WTC11 (cell line): ENCODE results near the gene CDHR5.
A peak's percentile ranks its signal among the peaks of the same experiment; 100 is the strongest.

Experiments
- FOXJ3 ChIP-seq: sonication (generic); formaldehyde crosslinking; IDR thresholded peaks from 2 replicates; pipeline ENCODE4 v1.9.0; 2021; ENCODE audit warnings: missing genetic modification reagents, mild to moderate bottlenecking, borderline replicate concordance
- GABPB1 ChIP-seq: sonication (generic); formaldehyde crosslinking; IDR thresholded peaks from 2 replicates; pipeline ENCODE4 v1.8.1; 2023; ENCODE audit warnings: mild to moderate bottlenecking, missing genetic modification reagents
- JUN ChIP-seq: sonication (generic); formaldehyde crosslinking; IDR thresholded peaks from 2 replicates; pipeline ENCODE4 v1.8.0; 2023; ENCODE audit warnings: mild to moderate bottlenecking, missing genetic modification reagents
- NR3C1 ChIP-seq: sonication (generic); formaldehyde crosslinking; conservative IDR thresholded peaks from 2 replicates; pipeline ENCODE4 v1.8.1; 2023; ENCODE audit warnings: low read depth, mild to moderate bottlenecking, missing genetic modification reagents
- SP1 ChIP-seq: sonication (generic); formaldehyde crosslinking; conservative IDR thresholded peaks from 2 replicates; pipeline ENCODE4 v1.8.1; 2022; ENCODE audit warnings: missing genetic modification reagents
- ZNF138 ChIP-seq: sonication (generic); formaldehyde crosslinking; conservative IDR thresholded peaks from 2 replicates; pipeline ENCODE4 v1.8.1; 2022; ENCODE audit warnings: mild to moderate bottlenecking, moderate library complexity, missing genetic modification reagents
- TF ChIP-seq, protein P1 (sequence below): sonication (generic); formaldehyde crosslinking; IDR thresholded peaks from 2 replicates; pipeline ENCODE4 v1.8.1; 2022; ENCODE audit warnings: mild to moderate bottlenecking, missing genetic modification reagents, moderate library complexity, borderline replicate concordance
- TF ChIP-seq, protein P2 (sequence below): sonication (generic); formaldehyde crosslinking; conservative IDR thresholded peaks from 2 replicates; pipeline ENCODE4 v1.8.1; 2022; ENCODE audit warnings: mild to moderate bottlenecking, missing genetic modification reagents
- TF ChIP-seq, protein P3 (sequence below): fragments of 200-600 bp; IDR thresholded peaks from 2 replicates; pipeline ENCODE4 v1.8.0; 2022; ENCODE audit warnings: antibody characterized with exemption
- TF ChIP-seq, protein P4 (sequence below): sonication (generic); formaldehyde crosslinking; IDR thresholded peaks from 2 replicates; pipeline ENCODE4 v1.8.0; 2023; ENCODE audit warnings: mild to moderate bottlenecking, missing genetic modification reagents

DNA sequence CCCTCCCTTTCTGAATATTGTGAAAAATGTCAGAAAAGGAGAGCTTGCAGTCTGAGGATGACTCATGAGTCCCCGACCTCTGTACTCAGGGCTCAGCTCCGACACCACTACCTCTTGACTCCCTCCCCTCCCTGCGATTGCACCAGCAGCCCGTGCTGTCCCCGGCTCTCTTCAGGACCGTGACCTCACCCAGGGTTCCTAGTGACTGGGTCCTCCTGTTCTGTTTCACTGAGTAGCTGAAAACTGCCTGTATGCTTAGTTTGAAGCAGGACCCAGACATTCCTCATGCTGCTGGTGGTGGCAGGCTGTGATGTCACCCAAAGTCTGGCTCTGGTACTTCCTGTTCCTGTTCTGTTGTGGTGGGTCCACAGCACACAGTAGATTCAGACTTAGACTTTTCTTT lies 36.8 kb downstream of the CDHR5 start:
- TF ChIP-seq SP1 (no peak), ZNF138 (CRISPR knock-in tag) (no peak), FOXJ3 (CRISPR knock-in tag) (no peak), GABPB1 (CRISPR knock-in tag) (peak; percentile 97), JUN (CRISPR knock-in tag) (no peak), NR3C1 (no peak)
- TF ChIP-seq, protein P1, sequence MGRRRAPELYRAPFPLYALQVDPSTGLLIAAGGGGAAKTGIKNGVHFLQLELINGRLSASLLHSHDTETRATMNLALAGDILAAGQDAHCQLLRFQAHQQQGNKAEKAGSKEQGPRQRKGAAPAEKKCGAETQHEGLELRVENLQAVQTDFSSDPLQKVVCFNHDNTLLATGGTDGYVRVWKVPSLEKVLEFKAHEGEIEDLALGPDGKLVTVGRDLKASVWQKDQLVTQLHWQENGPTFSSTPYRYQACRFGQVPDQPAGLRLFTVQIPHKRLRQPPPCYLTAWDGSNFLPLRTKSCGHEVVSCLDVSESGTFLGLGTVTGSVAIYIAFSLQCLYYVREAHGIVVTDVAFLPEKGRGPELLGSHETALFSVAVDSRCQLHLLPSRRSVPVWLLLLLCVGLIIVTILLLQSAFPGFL (CRISPR knock-in tag), result no peak
- TF ChIP-seq, protein P2, sequence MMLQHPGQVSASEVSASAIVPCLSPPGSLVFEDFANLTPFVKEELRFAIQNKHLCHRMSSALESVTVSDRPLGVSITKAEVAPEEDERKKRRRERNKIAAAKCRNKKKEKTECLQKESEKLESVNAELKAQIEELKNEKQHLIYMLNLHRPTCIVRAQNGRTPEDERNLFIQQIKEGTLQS (CRISPR knock-in tag), result no peak
- TF ChIP-seq, protein P3, sequence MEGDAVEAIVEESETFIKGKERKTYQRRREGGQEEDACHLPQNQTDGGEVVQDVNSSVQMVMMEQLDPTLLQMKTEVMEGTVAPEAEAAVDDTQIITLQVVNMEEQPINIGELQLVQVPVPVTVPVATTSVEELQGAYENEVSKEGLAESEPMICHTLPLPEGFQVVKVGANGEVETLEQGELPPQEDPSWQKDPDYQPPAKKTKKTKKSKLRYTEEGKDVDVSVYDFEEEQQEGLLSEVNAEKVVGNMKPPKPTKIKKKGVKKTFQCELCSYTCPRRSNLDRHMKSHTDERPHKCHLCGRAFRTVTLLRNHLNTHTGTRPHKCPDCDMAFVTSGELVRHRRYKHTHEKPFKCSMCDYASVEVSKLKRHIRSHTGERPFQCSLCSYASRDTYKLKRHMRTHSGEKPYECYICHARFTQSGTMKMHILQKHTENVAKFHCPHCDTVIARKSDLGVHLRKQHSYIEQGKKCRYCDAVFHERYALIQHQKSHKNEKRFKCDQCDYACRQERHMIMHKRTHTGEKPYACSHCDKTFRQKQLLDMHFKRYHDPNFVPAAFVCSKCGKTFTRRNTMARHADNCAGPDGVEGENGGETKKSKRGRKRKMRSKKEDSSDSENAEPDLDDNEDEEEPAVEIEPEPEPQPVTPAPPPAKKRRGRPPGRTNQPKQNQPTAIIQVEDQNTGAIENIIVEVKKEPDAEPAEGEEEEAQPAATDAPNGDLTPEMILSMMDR, result no peak
- TF ChIP-seq, protein P4, sequence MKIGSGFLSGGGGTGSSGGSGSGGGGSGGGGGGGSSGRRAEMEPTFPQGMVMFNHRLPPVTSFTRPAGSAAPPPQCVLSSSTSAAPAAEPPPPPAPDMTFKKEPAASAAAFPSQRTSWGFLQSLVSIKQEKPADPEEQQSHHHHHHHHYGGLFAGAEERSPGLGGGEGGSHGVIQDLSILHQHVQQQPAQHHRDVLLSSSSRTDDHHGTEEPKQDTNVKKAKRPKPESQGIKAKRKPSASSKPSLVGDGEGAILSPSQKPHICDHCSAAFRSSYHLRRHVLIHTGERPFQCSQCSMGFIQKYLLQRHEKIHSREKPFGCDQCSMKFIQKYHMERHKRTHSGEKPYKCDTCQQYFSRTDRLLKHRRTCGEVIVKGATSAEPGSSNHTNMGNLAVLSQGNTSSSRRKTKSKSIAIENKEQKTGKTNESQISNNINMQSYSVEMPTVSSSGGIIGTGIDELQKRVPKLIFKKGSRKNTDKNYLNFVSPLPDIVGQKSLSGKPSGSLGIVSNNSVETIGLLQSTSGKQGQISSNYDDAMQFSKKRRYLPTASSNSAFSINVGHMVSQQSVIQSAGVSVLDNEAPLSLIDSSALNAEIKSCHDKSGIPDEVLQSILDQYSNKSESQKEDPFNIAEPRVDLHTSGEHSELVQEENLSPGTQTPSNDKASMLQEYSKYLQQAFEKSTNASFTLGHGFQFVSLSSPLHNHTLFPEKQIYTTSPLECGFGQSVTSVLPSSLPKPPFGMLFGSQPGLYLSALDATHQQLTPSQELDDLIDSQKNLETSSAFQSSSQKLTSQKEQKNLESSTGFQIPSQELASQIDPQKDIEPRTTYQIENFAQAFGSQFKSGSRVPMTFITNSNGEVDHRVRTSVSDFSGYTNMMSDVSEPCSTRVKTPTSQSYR, result no peak
